ENCODE measurements around the gene PADI3. TPM values are rescaled to one million over a fixed set of nuclear protein-coding genes. Genes with fewer than 3 reads are reported as not detected.

PADI3 gene
- total RNA-seq, 2 donors from 2014 or later = not detected

DNA sequence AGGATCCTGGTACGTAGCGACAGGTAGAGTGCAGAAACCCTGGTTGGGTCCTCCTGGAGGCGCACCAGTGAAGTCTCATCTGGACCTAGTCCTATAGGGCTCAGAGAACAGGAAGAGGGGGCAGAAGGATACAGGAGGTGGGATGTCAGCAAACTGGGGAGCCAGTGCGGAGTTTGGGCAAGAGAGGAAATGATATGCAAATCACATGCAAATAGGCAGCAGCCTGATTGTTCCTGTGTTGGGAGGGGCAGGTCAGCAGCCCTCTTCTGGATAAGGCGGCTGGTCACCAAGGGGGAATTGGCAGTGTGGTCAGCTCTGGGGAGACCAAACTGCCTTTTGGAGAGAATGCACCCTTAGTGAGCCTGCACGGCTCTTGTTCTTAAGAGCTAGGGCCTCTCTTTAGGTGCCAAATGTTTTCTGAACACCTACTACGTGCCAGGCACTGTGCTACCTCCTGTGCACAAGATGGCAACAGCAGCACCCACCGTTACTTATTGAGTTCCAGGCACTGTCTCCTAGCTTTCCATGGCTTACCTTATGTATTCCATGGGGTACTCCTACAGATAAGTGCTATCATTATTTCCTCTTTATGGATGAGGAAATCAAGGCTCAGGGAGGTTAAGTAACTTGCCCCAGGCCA, 18.1 kb upstream of the PADI3 start:
- H3K4me3 ChIP-seq = no peak overlapping the region
- H3K27me3 ChIP-seq = no peaks in the 10 kb centered on the region
- ATAC-seq (no peak), DNase-seq (no peak)
- H3K27ac ChIP-seq = no peak overlapping the region
- 77 to 81% methylated on average over 8 of the region's 8 CpGs for WGBS, 2 donors
- no peak for TF ChIP-seq POLR2A (IDR thresholded peaks at IDR 0.05)
- intact Hi-C loops (cut with DNase I) = no loop called here
- H3K9me3 ChIP-seq = no peaks in the 10 kb centered on the region
- no peaks in the 10 kb centered on the region for H3K36me3 ChIP-seq (replicated peaks in 1 of 2; ENCODE audit: insufficient read depth in 1 of 2, low read depth in 2 of 2)
- H3K4me1 ChIP-seq = peaks cover 16% of the 10 kb centered on the region

DNA sequence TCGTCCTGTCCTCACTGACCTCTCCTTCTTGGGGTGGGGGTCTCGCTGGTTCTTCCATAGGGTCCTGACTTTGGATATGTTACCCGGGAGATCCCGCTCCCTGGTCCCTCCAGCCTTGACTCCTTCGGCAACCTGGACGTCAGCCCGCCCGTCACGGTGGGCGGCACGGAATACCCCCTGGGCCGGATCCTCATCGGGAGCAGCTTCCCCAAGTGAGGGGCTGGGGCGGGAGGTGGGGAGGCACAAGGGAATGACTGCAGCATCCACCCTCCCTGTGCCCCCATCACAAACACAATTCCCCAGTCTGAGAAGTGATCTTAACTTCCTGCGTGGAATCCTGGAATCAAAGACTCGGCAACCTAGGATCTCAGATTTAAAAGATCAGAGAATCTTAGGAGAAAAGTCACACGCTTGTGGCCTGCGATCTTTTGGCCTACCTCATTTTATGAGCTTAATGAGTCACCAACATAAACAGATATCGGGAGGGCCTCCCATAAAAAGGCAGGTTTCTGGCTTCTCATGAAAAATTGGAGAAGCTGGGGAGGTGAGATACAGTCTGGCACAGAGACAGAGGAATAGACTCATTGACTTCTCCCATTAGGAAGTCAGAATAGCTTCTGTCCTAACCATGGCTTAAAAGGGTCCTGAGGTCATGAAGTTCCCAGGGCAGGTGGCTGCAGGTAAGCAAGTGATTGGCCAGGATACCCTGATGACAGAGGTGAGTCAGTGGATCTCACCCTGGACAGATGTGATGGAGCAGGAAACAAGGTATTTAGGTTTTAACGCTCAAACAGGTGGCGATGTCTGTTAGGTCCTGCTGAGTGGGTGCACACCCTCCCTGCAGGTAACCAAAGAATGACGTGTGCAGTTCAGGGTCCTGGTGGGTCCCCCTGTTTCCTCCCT, 15.9 kb upstream of the PADI3 start:
- H3K27me3 ChIP-seq = no peaks in the 10 kb centered on the region
- DNase-seq (peak in 2 of 4 donors; percentile 37 to 51), ATAC-seq (peak; percentile 49)
- TF ChIP-seq POLR2A (IDR thresholded peaks at IDR 0.05) = no peak
- TF ChIP-seq, protein P1, sequence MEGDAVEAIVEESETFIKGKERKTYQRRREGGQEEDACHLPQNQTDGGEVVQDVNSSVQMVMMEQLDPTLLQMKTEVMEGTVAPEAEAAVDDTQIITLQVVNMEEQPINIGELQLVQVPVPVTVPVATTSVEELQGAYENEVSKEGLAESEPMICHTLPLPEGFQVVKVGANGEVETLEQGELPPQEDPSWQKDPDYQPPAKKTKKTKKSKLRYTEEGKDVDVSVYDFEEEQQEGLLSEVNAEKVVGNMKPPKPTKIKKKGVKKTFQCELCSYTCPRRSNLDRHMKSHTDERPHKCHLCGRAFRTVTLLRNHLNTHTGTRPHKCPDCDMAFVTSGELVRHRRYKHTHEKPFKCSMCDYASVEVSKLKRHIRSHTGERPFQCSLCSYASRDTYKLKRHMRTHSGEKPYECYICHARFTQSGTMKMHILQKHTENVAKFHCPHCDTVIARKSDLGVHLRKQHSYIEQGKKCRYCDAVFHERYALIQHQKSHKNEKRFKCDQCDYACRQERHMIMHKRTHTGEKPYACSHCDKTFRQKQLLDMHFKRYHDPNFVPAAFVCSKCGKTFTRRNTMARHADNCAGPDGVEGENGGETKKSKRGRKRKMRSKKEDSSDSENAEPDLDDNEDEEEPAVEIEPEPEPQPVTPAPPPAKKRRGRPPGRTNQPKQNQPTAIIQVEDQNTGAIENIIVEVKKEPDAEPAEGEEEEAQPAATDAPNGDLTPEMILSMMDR (IDR thresholded peaks at IDR 0.05) = no peak
- H3K9me3 ChIP-seq = no peaks in the 10 kb centered on the region
- WGBS, 2 donors = 61% methylated on average over 19 to 22 of the region's 22 CpGs
- no peak overlapping the region for H3K4me3 ChIP-seq
- peaks cover 16% of the 10 kb centered on the region for H3K4me1 ChIP-seq
- no peaks in the 10 kb centered on the region for H3K36me3 ChIP-seq (replicated peaks in 1 of 2; ENCODE audit: insufficient read depth in 1 of 2, low read depth in 2 of 2)
- H3K27ac ChIP-seq = peak overlapping the region; percentile 44 to 75 (median 60)
- intact Hi-C loops (cut with DNase I) = no loop called here

DNA sequence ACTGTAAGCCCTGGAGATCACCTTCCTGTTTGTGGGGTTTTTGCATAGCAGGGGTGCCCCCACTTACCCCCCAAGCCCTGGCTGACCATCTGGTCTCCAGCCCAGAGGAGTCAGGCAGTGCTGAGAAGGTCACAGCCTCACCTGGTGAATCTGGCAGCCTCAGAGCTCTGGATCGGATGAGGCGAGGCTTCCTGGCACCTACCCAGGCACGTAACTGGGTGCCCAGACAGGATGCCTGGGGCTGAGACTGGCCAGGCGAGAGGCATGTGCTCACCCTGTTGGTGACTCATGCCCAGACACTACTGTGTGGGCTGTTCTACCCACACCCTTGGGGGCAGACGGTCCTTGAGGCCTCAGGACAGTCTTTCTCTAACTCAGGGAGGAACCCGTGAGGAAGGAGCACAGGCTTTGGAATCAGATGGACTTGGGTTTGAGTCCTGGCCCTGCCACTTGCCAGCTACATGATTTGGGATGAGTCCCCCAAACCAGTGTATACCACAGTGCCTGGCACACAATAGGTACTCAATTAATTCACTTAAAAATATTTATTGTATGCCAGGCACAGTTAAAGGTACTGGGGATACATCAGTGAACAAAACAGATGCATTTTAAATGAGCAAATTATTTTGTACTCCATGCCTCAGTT, 15.1 kb upstream of the PADI3 start:
- no peak overlapping the region for H3K4me3 ChIP-seq
- peak in 1 of 3 donors; percentile 19 for TF ChIP-seq POLR2A (IDR thresholded peaks at IDR 0.05)
- TF ChIP-seq, protein P1 (IDR thresholded peaks at IDR 0.05) = no peak
- peaks cover 16% of the 10 kb centered on the region for H3K4me1 ChIP-seq
- intact Hi-C loops (cut with DNase I) = no loop called here
- no peaks in the 10 kb centered on the region for H3K27me3 ChIP-seq
- ATAC-seq = peak; percentile 72
- H3K9me3 ChIP-seq = no peaks in the 10 kb centered on the region
- H3K36me3 ChIP-seq (replicated peaks in 1 of 2; ENCODE audit: insufficient read depth in 1 of 2, low read depth in 2 of 2) = no peaks in the 10 kb centered on the region
- WGBS, 2 donors = 21 to 25% methylated on average over 2 to 6 of the region's 6 CpGs
- DNase-seq = peak; percentile 64 to 96 (median 82)
- peak overlapping the region; percentile 44 to 75 (median 60) for H3K27ac ChIP-seq

DNA sequence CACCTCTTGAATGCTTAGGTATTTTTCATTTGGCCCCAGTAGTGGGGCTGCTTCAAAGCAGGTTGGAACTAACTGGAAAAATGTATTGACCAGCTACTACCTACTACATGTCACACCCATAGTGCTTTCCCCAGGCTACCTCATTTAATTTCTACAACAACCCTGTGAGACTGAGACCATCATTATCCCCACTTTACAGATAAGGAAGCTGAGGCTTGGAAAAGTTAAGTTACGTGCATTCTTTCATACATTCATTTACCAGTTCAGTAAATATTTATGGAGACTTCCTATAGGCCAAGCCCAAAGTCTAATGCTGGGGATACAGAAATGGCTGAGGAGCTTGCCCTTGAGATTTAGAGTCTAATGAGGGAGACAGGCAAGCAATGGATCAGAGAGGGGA, 14.5 kb upstream of the PADI3 start:
- intact Hi-C loops (cut with DNase I) = no loop called here
- WGBS, 2 donors = 90 to 95% methylated on average over 1 of the region's 1 CpG
- ATAC-seq (no peak), DNase-seq (no peak)
- Histone ChIP-seq H3K36me3 (replicated peaks in 1 of 2; ENCODE audit: insufficient read depth in 1 of 2, low read depth in 2 of 2) (no peaks in the 10 kb centered on the region), H3K4me1 (peaks cover 16% of the 10 kb centered on the region), H3K9me3 (no peaks in the 10 kb centered on the region), H3K27ac (peak overlapping the region in 2 of 4 donors; percentile 68 to 75), H3K27me3 (no peaks in the 10 kb centered on the region), H3K4me3 (no peak overlapping the region)
- no peak for TF ChIP-seq POLR2A (IDR thresholded peaks at IDR 0.05)
- TF ChIP-seq, protein P1 (IDR thresholded peaks at IDR 0.05) = no peak

All from body of pancreas (tissue), 4 donors.